ENCODE measurements around the gene JSRP1. TPM values are rescaled to one million over a fixed set of nuclear protein-coding genes. Genes with fewer than 3 reads are reported as not detected.

Gene JSRP1
- not detected in 2 replicates for total RNA-seq

GRCh38 chr19:2255982-2256685 is at the start of gene JSRP1:
TSS of gene JSRP1 (minus strand) at chr19:2256417. CDS start at chr19:2255314, 1,103 bp downstream.

GRCh38 chr19:2282062-2282861 is 26.0 kb upstream of the JSRP1 start, which contains the start of gene PEAK3:
TSS of gene PEAK3 (minus strand) at chr19:2282175. CDS start at chr19:2280931, 1,244 bp downstream.

GRCh38 chr19:2249010-2249866 is 7.0 kb downstream of the JSRP1 start, which contains the start of gene AMH:
TSS of gene AMH (plus strand) at chr19:2249323. CDS start at chr19:2249333, 10 bp downstream.

GRCh38 chr19:2236314-2237050 is 19.7 kb downstream of the JSRP1 start, which contains the start of the genes PLEKHJ1 and SF3A2:
TSS of gene PLEKHJ1 (minus strand) at chr19:2236329. CDS start at chr19:2236248, 81 bp downstream.
TSS of gene SF3A2 (plus strand) at chr19:2236824. CDS start at chr19:2243419, 6,595 bp downstream.

Other genes starting within 250 kb of the JSRP1 start
- gene BTBD2, start 240.7 kb downstream of the JSRP1 start, total RNA-seq = 44.5 and 79.0 TPM in 2 replicates
- gene MKNK2, start 205.2 kb downstream of the JSRP1 start, total RNA-seq = 76.0 and 203 TPM in 2 replicates
- 16.4 and 23.9 TPM in 2 replicates for gene MOB3A, start 160.1 kb downstream of the JSRP1 start, total RNA-seq
- gene IZUMO4, start 159.5 kb downstream of the JSRP1 start, total RNA-seq = 0.81 and 0.85 TPM in 2 replicates
- gene AP3D1, start 104.9 kb downstream of the JSRP1 start, total RNA-seq = 93.7 and 101 TPM in 2 replicates
- 4.1 and 5.6 TPM in 2 replicates for gene DOT1L, start 92.5 kb downstream of the JSRP1 start, total RNA-seq
- gene PLEKHJ1, start 20.1 kb downstream of the JSRP1 start, total RNA-seq = 52.8 and 54.2 TPM in 2 replicates
- gene SF3A2, start 19.6 kb downstream of the JSRP1 start, total RNA-seq = 43.4 and 52.5 TPM in 2 replicates
- gene AMH, start 7.1 kb downstream of the JSRP1 start, total RNA-seq = 0.18 and 0.19 TPM in 2 replicates
- gene PEAK3, start 25.8 kb upstream of the JSRP1 start, total RNA-seq = not detected in 2 replicates
- gene LINGO3, start 51.7 kb upstream of the JSRP1 start, total RNA-seq = not detected in 2 replicates
- gene LSM7, start 72.2 kb upstream of the JSRP1 start, total RNA-seq = 113 and 170 TPM in 2 replicates
- 21.5 and 38.0 TPM in 2 replicates for gene SPPL2B, start 72.3 kb upstream of the JSRP1 start, total RNA-seq
- gene TMPRSS9, start 103.8 kb upstream of the JSRP1 start, total RNA-seq = not detected in 2 replicates
- 52.5 and 69.3 TPM in 2 replicates for gene TIMM13, start 171.2 kb upstream of the JSRP1 start, total RNA-seq
- 95.1 and 135 TPM in 2 replicates for gene LMNB2, start 200.5 kb upstream of the JSRP1 start, total RNA-seq
- gene GADD45B, start 219.7 kb upstream of the JSRP1 start, total RNA-seq = 16.2 and 67.5 TPM in 2 replicates